GM20000 (cell line): ENCODE results near the gene ATP11A.
"Not testable (repeated sequence)": the region's sequence is repeated elsewhere in the genome, so short reads cannot be mapped to it uniquely, and the experiment has no call there.

Source experiments
- DNase-seq: peaks from one replicate; pipeline ENCODE4 v3.0.0; 2012; ENCODE audit warnings: low spot score
- TF ChIP-seq, protein P1 (sequence below): IDR thresholded peaks from 2 replicates; pipeline ENCODE4 v1.5.1; 2012; ENCODE audit warnings: mild to moderate bottlenecking, control low read depth; ENCODE audit errors: extremely low read depth, missing control alignments

ATP11A gene

DNA sequence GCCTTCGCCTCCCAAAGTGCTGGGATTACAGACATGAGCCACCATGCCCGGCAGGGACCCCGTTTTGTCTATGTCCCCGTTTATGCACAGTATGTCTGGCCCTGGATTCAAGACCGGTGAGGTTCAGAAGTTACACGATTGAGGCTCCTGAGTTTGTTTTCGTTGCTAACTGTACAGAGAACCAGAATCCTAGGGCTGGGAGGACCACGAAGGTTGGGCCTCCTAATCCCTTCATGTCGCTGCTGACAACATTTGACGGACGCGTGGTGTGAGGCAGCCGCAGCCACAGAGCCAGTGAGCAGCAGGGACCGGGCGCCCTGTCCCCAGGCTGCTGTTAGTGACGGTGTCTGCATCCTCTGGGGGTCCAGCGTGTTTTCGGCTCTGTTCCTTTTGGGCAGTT lies 91.4 kb downstream of the ATP11A start:
- no peak for DNase-seq
- TF ChIP-seq, protein P1, sequence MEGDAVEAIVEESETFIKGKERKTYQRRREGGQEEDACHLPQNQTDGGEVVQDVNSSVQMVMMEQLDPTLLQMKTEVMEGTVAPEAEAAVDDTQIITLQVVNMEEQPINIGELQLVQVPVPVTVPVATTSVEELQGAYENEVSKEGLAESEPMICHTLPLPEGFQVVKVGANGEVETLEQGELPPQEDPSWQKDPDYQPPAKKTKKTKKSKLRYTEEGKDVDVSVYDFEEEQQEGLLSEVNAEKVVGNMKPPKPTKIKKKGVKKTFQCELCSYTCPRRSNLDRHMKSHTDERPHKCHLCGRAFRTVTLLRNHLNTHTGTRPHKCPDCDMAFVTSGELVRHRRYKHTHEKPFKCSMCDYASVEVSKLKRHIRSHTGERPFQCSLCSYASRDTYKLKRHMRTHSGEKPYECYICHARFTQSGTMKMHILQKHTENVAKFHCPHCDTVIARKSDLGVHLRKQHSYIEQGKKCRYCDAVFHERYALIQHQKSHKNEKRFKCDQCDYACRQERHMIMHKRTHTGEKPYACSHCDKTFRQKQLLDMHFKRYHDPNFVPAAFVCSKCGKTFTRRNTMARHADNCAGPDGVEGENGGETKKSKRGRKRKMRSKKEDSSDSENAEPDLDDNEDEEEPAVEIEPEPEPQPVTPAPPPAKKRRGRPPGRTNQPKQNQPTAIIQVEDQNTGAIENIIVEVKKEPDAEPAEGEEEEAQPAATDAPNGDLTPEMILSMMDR: no peak

- TF ChIP-seq, protein P1: no peak
Measured at GRCh38 chr13:112781881-112782361, 92.1 kb downstream of the ATP11A start.

DNA sequence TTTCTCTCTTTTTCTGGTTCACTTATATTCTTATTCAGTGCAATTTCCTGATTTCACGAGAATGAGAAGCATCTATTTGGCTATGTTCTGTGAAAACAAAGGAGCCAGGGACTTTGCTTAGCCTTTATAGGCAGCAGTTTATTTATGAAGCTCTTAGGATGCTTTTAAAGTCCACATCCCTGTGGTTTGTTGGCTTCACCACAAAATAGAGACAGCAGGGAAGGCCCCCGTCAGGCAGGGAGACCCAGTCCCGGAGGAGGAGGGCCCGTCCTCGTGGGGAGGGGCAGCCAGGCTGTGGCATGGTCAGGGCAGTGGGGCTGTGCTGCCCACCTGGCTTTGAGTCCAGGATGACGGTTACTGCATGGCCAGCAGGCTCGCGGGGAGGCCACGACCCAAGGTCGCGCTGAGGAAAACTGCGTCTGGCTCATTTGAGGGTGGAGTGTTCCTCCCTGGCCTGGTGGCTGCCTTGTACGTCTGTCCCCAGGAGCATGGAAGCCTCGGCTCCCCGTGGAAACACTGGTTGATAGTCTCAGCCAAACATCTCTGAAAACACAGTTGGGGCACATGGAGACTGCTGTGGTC lies 92.7 kb downstream of the ATP11A start:
- no peak for DNase-seq
- TF ChIP-seq, protein P1: no peak

More at GRCh38 chr13:112781881-112782361, 92.1 kb downstream of the ATP11A start:
- no peak for DNase-seq

GRCh38 chr13:112783135-112783977 lies 93.5 kb downstream of the ATP11A start:
- DNase-seq: no peak
- TF ChIP-seq, protein P1: no peak

GRCh38 chr13:112783978-112784371 lies 94.1 kb downstream of the ATP11A start:
- DNase-seq: no peak
- TF ChIP-seq, protein P1: no peak

GRCh38 chr13:112784811-112785482 lies 95.1 kb downstream of the ATP11A start:
- no peak for DNase-seq
- TF ChIP-seq, protein P1: no peak

GRCh38 chr13:112785483-112785856 lies 95.6 kb downstream of the ATP11A start:
- DNase-seq: no peak
- TF ChIP-seq, protein P1: no peak

GRCh38 chr13:112786810-112787209 lies 97.0 kb downstream of the ATP11A start:
- not testable (repeated sequence) for DNase-seq
